GM10248 (cell line): ENCODE results near the gene MFSD11.
"Not testable (repeated sequence)": the region's sequence is repeated elsewhere in the genome, so short reads cannot be mapped to it uniquely, and the experiment has no call there.

Experiments used
- CTCF ChIA-PET: fragments of 300-600 bp; sonication (Branson Sonifier 250); formaldehyde crosslinking; extraction: SDS; loops from one replicate; lab custom pipeline; 2021; ENCODE audit warnings: antibody characterized with exemption; lab: Yijun Ruan, JAX
- POLR2A ChIA-PET: fragments of 350-650 bp; sonication (Branson Sonifier 250); formaldehyde crosslinking; extraction: SDS; loops from one replicate; lab custom pipeline; 2020; ENCODE audit warnings: antibody characterized with exemption; lab: Yijun Ruan, JAX
- DNase-seq: peaks from one replicate; pipeline ENCODE4 v3.0.0; 2012; ENCODE audit errors: extremely low spot score
- TF ChIP-seq, protein P1 (sequence below): IDR thresholded peaks from 2 replicates; pipeline ENCODE4 v1.5.1; 2012; ENCODE audit warnings: mild to moderate bottlenecking, low read depth; ENCODE audit errors: extremely low read depth, missing control alignments, control extremely low read depth

The MFSD11 gene

GRCh38 chr17:76709077-76709950, 28.6 kb upstream of the MFSD11 start:
- TF ChIP-seq, protein P1, sequence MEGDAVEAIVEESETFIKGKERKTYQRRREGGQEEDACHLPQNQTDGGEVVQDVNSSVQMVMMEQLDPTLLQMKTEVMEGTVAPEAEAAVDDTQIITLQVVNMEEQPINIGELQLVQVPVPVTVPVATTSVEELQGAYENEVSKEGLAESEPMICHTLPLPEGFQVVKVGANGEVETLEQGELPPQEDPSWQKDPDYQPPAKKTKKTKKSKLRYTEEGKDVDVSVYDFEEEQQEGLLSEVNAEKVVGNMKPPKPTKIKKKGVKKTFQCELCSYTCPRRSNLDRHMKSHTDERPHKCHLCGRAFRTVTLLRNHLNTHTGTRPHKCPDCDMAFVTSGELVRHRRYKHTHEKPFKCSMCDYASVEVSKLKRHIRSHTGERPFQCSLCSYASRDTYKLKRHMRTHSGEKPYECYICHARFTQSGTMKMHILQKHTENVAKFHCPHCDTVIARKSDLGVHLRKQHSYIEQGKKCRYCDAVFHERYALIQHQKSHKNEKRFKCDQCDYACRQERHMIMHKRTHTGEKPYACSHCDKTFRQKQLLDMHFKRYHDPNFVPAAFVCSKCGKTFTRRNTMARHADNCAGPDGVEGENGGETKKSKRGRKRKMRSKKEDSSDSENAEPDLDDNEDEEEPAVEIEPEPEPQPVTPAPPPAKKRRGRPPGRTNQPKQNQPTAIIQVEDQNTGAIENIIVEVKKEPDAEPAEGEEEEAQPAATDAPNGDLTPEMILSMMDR: no peak
- no peak for DNase-seq
- ChIA-PET POLR2A (interaction anchor here (1.1 kb wide), 1 partner anchor 27 kb away, joined by 3 read pairs; the partner anchor contains the start of gene SRSF2), CTCF (interaction anchor here (1.2 kb wide), 1 partner anchor 28 kb away, joined by 6 read pairs; no protein-coding TSS in a partner anchor)

GRCh38 chr17:76709951-76710862, 27.7 kb upstream of the MFSD11 start:
- POLR2A ChIA-PET, CTCF ChIA-PET, DNase-seq: not testable (repeated sequence)

DNA sequence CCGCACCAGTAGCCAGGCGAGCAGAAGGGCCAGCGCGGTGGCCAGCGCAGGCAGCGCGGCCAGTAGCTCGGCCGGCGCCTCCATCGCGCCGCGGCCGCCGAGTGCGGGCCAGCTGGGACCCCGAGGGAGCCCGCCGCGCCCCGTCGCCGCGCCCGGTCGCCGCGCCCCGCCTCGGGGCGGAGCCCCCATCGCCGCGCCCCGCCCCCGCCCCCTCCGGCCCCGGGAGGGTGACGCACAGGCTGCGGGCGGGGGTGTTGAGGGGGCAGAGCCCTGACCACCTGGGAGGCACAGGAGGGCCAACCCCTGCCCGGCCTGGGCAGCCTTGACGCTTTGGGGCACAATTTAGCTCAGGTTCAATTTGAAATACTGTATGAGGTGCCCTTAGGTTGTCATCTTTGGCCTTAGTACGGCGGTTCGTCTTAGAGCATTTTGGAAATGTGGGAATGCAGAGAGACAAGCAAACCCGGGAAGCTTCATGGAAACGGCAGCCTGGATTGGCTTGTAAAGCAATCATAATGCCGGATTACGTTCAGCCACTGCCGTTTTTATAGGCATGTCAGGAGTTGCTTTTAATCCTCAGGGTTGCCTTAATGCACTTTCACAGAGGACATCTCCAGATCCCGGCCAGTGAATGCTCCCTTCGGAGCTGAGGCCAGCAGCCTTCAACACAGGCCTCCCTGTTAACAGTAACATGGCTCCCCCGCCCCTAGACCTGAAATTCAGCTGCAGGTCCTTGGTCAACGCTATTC, 26.9 kb upstream of the MFSD11 start, which contains the start of gene MXRA7:
TSS of gene MXRA7 (minus strand) at position 103 of the 749 bp plus-strand sequence. CDS start at position 84, 19 bp downstream.
- DNase-seq: peak; percentile 77
- POLR2A ChIA-PET: no interaction called here
- CTCF ChIA-PET: no interaction called here

GRCh38 chr17:76712321-76712720, 25.6 kb upstream of the MFSD11 start:
- DNase-seq, POLR2A ChIA-PET: not testable (repeated sequence)
- CTCF ChIA-PET: interaction anchor here (1.0 to 2.0 kb wide), 4 partner anchors 31 to 189 kb away, joined by 3 to 12 read pairs (median 4); partner anchors contain the start of gene ST6GALNAC2

More for the DNA sequence above, 26.9 kb upstream of the MFSD11 start, which contains the start of gene MXRA7:
- TF ChIP-seq, protein P1: no peak

DNA sequence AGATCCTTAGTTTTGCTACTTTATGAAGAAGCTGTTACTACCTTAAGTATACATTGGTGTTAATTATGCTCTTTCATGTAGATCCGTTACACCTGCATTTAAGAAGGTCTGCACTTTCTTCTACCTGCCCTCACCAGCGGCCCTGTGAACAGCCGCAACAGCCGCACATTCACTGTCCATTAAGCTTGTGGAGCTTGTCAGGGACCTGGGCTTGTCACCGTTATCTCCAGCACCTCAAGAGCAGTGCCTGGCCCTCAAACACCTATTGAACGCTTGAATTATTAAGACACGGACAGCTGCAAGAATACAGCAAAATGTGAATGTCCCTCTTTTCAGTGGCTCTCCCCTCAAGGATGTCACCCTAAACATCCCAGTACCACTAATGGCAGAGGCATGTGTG, 24.2 kb upstream of the MFSD11 start:
- ChIA-PET CTCF (interaction anchor here (0.9 to 5.3 kb wide), 15 partner anchors 8 to 343 kb away, joined by 3 to 45 read pairs (median 4); partner anchors contain the start of genes JMJD6 and METTL23), POLR2A (interaction anchor here (1.7 kb wide), 1 partner anchor 13 kb away, joined by 13 read pairs; the partner anchor contains the start of genes JMJD6 and METTL23)
- DNase-seq: no peak
- TF ChIP-seq, protein P1: no peak

- DNase-seq: no peak
- TF ChIP-seq, protein P1: no peak
- ChIA-PET POLR2A (interaction anchor here (1.7 kb wide), 1 partner anchor 12 kb away, joined by 13 read pairs; the partner anchor contains the start of genes JMJD6 and METTL23), CTCF (interaction anchor here (0.9 to 5.3 kb wide), 14 partner anchors 9 to 342 kb away, joined by 3 to 45 read pairs (median 4); partner anchors contain the start of genes JMJD6 and METTL23)
Measured at GRCh38 chr17:76714336-76714735, 23.6 kb upstream of the MFSD11 start.
